HG03378 (cell line): ENCODE results near the gene FHIT.
A peak's percentile ranks its signal among the peaks of the same experiment; 100 is the strongest.

Experiments used
- ATAC-seq: cut with Tn5 transposase; IDR thresholded peaks from one replicate; pipeline ENCODE4 v1.9.1; 2021; ENCODE audit warnings: mild to moderate bottlenecking, moderate library complexity; ENCODE audit not compliant: unreplicated experiment

The FHIT gene

GRCh38 chr3:61172684-61173083 lies 78.6 kb downstream of the FHIT start:
- ATAC-seq, result peak; percentile 55

GRCh38 chr3:61172203-61172602 lies 79.0 kb downstream of the FHIT start:
- ATAC-seq, result no peak

GRCh38 chr3:61169621-61170251 lies 81.5 kb downstream of the FHIT start:
- no peak for ATAC-seq

GRCh38 chr3:61168286-61168685 lies 83.0 kb downstream of the FHIT start:
- no peak for ATAC-seq

GRCh38 chr3:61162965-61163364 lies 88.3 kb downstream of the FHIT start:
- ATAC-seq, result no peak

- ATAC-seq, result no peak
Measured at GRCh38 chr3:61158667-61159066, 92.6 kb downstream of the FHIT start.

GRCh38 chr3:61158216-61158615 lies 93.0 kb downstream of the FHIT start:
- no peak for ATAC-seq

- ATAC-seq, result peak; percentile 82
Measured at GRCh38 chr3:61157414-61157813, 93.8 kb downstream of the FHIT start.

- ATAC-seq, result no peak
Measured at GRCh38 chr3:61155701-61156292, 95.5 kb downstream of the FHIT start.

- ATAC-seq, result no peak
Measured at GRCh38 chr3:61154457-61155198, 96.6 kb downstream of the FHIT start.

- no peak for ATAC-seq
Measured at GRCh38 chr3:61152071-61152470, 99.2 kb downstream of the FHIT start.

GRCh38 chr3:61149236-61149635 lies 102.0 kb downstream of the FHIT start:
- ATAC-seq, result no peak

GRCh38 chr3:61146010-61146890 lies 105.0 kb downstream of the FHIT start:
- no peak for ATAC-seq

GRCh38 chr3:61141697-61142096 lies 109.6 kb downstream of the FHIT start:
- ATAC-seq, result no peak

- ATAC-seq, result no peak
Measured at GRCh38 chr3:61141227-61141626, 110.0 kb downstream of the FHIT start.

- ATAC-seq, result no peak
Measured at GRCh38 chr3:61139686-61140085, 111.6 kb downstream of the FHIT start.

- no peak for ATAC-seq
Measured at GRCh38 chr3:61138401-61138800, 112.9 kb downstream of the FHIT start.

- no peak for ATAC-seq
Measured at GRCh38 chr3:61136191-61136590, 115.1 kb downstream of the FHIT start.

- no peak for ATAC-seq
Measured at GRCh38 chr3:61134532-61134931, 116.7 kb downstream of the FHIT start.

- ATAC-seq, result peak; percentile 69
Measured at GRCh38 chr3:61132062-61132461, 119.2 kb downstream of the FHIT start.

- no peak for ATAC-seq
Measured at GRCh38 chr3:61118830-61119229, 132.4 kb downstream of the FHIT start.
